ENCODE data around the gene STXBP5.

DNA sequence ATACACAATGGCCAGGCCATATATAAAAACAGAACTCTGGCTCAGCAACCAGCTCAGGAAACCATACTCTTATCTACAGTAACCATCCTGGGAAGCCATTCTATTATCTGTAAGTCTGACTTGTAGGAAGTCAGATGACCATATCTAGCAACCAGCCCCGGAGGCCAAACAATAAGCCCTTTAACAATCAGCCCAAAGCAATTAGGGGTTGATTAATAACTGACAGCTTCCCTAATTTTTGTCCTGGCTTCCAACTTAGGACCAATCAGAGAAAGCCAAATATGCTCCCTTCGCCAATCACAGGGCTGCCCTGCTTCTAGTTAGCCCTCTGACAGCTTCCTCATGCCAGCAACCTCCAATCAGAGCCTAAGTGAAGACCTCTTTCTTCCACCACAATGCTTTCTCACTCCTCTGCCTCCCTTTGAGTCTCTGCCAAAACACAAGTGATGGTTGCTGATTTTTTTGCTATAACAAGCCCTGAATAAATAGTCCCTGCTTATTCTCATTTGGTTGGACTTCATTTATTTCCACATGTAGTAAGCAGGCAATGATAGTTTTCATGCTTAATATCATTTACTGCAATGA, 37.8 kb upstream of the STXBP5 start:
- TF ChIP-seq EZH2phosphoT487 (IDR thresholded peaks at IDR 0.05; ENCODE audit: insufficient read depth, low read depth) (no peak), EZH2 (IDR thresholded peaks at IDR 0.05; ENCODE audit: insufficient read depth, poor library complexity, severe bottlenecking) (no peak)

All from GM23248 (cell line).